Measurements from ENCODE around the gene CCS. TPM values are rescaled to one million over a fixed set of nuclear protein-coding genes. Genes with fewer than 3 reads are reported as not detected.
"Not testable (repeated sequence)": the region's sequence is repeated elsewhere in the genome, so short reads cannot be mapped to it uniquely, and the experiment has no call there.

CCS gene
- total RNA-seq, 1 experiment from 2014 or later: 21.6 TPM

DNA sequence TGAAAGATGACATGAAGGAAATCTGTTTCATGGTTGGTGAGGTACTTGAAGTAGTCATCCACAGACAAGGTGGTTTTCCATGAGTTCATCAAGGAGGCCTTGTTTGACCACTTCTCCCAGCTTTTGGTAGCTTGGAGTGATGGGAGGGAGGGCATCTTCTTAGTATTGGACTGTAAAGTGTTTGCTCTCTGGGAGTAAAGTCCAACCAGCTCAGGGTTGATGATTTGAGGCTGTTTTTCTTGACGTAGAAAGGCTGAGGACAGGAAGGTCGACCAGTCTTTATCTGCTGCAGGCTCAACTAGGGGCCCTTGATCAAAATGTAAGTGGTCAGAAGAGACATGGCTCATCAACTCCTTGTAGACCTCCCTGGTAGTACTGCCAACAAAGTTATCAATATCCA lies 1.8 kb upstream of the CCS start:
- DNase-seq (ENCODE audit: low spot score): no peak

DNA sequence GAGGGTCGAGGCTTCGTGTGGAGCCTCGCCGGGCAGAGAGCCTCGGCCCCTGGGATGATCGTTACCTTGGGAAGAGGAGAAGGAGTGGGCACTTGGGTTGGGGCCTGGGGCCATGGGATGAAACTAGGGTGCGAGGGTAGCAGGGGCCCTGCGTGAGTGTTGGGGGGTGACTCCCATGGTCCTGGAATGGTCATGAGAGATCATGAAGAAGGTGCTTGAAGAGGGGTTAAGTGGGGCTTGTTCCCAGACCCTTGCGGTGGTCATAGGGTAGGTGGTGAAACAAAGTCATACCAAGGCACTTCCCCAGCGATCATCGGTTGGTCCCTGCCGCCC lies 284 bp downstream of the CCS start:
- DNase-seq (ENCODE audit: low spot score): no peak

DNA sequence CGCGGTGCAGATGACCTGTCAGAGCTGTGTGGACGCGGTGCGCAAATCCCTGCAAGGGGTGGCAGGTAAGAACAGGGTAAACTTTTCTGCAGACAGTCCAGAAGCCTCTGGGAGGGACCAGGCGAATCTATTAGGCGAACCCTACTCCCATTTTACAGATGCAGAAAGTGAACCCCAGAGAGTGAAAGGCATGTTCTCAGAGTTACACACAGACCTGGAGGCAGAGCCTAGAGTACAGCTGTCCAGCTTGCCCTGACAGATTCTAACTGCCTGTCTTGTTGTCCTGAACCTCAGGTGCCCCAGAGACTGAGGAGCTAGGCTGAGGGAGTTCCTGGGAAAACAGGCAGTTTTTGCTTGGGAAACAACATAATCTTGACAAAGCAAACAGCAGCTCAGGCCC lies 665 bp downstream of the CCS start:
- no peak for DNase-seq (ENCODE audit: low spot score)

DNA sequence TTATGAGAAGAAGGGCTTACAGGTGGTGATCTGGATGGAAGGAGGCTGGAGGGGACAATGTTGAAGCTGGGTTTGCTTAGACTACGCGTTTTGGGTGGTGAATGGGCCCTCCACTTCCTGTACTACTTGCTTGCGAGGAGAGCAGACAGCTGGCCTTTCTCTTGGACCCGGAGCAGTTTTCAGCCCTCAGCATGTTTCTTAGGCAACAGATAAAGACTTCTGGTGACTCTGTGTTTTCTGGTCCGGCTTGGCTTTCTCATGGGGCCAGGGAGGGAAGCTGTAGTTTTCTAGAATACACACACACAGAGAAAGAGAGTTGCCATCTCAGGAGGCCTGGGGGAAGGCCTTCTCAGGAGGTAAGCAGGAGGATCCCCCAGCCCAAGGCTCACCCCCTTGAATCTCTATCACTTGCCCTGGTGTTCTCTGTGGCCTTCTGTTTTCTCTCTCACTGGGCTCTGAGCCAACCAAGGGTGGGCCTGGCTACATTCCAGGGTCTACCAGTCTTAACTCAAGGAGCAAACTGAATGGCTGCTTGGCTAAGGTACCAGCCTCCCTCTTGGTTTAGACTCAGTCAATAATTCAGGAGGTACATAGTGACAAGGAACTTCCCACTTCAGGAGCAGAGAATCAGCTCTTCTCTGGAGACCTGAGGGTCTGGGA lies 2.4 kb downstream of the CCS start:
- DNase-seq (ENCODE audit: low spot score): peak; percentile 27

DNA sequence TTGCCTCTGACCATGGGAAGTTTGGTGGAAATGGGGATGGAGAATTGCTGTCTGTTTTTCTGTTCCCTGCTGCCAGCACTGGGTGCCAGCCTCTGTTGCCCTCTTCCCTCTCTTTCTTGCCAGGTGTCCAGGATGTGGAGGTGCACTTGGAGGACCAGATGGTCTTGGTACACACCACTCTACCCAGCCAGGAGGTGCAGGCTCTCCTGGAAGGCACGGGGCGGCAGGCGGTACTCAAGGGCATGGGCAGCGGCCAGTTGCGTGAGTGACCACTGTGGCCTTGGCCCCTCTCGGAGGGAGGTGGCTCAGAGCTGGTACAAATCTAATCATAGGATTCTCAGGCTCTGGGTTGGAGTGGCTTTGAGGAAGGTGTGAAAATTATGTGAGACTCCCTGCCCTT lies 6.0 kb downstream of the CCS start:
- no peak for DNase-seq (ENCODE audit: low spot score)

DNA sequence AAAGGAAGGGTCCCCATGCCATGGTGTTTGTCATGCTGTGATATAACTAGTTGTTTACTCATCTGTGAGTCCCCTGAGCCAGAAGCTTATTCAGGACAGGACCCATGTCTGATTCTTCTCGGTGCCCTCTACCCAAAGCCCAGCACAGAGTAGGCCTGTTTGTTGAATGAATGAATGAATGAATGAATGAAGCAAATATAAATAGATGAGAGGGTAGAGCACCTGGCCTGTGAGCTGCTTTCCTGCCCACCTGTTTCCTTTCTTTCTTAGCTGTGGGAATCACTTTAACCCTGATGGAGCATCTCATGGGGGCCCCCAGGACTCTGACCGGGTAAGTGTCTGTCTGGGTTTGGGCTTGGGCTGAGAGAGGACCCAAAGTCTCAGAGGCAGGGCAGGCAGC lies 7.2 kb downstream of the CCS start:
- no peak for DNase-seq (ENCODE audit: low spot score)

DNA sequence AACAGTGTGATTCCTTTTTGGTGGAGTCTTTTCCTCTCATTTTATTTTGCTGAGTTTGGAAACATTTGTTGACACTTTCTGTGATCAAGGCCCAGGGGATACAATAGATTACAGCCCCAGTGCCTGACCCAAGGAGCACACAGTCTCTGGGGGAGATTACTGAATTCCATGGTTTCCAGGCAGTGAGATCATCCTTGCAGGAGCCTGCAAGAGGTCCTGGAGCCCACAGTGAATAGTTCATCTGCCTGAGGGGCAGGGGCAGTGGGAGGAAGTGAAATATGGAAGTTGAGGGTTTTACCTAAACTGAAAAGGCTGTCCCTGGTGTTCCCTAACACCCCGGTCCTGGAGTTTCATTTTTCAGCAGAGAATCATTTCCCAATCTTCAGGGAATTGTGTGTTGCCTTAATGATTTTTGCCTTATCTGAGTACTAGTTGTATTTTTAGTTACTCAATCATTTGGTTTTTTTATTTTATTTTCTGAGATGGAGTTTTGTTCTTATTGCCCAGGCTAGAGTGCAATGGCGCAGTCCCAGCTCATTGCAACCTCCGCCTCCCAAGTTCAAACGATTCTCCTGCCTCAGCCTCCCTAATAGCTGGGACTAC lies 7.7 kb downstream of the CCS start:
- no peak for DNase-seq (ENCODE audit: low spot score)

DNA sequence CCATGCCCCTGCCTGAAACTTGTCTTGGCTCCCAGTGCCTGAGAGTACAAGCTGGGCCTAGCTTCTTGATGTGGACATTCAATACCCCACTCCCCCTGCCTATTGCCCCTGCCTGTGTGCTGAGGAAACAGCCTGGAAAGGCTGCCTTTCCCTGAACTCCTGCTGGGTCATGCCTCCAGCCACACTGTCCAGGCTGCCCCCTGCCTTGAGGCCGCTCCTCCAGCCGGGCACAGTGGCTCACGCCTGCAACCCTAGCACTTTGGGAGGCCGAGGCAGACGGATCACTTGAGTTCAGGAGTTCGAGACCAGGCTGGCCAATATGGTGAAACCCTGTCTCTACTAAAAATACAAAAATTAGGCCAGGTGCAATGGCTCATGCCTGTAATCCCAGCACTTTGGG lies 10.1 kb downstream of the CCS start:
- DNase-seq (ENCODE audit: low spot score): no peak

DNA sequence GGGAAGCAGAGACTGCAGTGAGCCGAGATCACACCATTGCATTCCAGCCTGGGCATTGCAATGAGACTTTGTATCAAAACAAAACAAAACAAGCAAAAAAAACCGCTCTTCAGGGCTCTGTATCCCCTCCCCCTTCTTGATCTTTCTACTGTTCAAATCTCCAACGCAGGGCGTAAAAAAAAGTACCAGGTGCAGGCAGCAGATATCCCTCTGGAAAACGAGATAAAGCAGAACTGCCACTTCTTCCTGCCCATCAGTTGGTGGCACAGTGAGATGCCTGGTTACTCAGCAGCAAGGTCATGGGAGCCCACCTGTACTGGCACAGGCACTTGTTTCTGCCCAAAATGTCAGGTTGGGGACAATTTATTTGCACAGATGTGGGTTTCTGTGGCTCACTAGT lies 11.2 kb downstream of the CCS start:
- DNase-seq (ENCODE audit: low spot score): no peak

DNA sequence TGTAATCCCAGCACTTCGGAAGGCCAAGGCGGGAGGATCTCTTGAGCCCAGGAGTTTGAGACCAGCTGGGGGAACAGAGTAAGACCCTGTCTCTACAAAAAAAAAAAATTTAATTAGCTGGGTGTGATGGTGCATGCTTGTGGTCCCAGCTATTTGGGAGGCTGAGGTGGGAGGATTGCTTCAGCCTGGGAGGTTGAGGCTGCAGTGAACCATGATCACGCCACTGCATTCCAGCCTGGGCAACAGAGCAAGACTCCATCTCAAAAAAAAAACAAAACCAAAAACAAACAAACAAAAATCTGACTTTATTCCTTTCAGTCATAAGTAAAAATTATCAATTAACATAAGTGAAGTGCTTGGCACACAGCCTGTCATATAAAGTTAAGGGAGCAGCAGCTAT lies 13.6 kb downstream of the CCS start:
- DNase-seq (ENCODE audit: low spot score): not testable (repeated sequence)

DNA sequence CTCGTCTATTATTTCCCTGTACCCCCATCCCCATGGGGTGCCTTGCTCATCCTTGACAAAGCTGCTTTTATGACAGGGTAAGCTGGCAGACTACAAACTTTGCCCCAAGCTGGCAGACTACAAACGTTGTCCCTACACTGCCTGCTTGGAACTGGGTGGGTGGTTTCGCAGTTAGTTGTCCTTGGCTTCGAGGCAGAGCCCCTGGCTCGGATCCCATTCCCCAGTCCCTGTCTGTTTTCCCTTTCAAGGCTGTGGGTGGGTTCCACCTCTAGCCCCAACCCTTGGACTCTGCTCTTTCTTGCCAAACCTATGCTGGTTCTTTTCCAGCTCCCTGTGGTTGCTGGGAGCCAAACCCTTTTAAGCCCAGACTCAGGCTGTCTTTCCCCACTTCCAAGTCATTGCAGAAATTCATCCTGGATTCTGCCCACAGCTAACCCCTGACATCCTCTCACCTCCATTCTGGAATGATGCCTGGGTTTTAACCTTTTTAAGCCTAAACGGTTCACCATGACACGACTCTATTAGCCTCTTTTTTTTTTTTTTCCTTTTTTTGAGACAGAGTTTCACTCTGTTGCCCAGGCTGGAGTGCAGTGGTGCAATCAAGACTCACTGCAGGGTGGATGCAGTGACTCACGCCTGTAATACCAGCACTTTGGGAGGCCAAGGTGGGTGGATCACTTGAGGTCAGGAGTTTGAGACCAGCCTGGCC lies 14.3 kb downstream of the CCS start:
- peak; percentile 85 for DNase-seq (ENCODE audit: low spot score)

DNA sequence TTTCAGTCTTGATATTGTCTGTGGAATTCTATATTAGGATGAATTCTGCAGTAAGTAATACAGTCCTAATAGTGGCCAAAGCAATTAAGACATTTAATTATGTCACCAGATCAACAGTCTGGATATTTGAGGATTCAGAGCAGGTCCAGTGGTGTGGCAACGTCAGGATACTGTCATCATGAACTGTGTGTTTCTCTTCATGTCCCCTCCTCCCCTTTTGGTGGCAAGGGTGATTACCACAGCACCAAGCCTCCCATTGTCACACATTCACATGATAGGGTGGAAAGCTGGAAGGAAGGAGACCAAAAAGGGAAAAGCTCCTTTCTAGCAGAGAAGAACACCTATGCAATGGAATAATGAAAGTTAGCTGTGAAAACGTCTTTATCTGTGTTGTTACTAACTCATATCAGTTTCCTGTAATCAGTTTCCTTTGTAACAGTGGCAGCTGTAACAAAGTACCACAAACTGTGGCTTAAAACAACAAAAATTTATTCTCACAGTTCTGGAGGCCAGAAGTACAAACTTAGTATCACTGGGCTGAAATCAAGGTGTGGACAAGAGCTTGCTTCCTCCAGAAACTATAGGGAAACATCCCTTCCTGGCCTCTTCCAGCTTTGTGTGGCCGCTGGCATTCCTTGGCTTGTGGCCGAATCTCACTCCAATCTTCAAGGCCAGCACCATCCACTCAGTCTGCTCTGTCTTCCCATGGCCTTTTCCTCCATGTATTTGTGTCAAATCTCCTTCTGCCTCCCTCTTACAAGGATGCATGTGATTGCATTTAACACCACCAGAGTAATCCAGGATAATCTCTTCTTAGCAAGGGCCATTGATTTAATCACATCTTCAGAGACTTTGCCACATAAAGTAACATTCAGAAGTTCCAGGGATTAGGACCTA lies 17.0 kb downstream of the CCS start:
- no peak for DNase-seq (ENCODE audit: low spot score)

DNA sequence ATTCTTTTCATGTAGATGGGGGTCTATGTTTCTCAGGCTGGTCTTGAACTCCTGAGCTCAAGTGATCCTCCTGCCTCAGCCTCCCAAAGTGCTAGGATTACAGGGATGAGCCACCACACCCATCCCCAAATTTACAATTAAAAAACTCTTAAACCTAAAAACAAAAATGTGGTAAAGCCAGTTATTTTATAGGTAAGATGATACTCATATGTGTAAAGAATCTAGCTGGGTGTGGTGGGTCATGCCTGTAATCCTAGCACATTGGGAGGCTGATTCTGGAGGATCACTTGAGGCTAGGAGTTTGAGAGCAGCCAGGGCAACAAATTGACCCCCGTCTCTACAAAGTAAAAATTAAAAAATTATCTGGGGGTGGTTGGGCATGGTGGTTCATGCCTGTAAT lies 19.5 kb downstream of the CCS start:
- DNase-seq (ENCODE audit: low spot score): no peak

DNA sequence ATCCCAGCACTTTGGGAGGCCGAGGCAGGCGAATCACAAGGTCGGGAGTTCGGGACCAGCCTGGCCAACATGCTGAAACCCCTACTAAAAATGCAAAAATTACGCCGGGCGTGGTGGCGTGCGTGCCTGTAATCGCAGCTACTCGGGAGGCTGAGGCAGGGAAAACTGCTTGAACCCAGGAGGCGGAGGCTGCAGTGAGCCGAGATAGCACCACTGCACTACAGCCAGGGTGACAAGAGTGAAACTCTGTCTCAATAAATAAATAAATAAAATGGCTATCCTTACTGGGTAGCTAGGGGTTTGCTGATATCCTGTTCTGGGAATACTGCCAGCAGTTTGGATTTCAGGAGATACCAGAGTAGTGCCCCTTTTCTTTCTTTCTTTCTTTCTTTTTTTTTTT lies 21.1 kb downstream of the CCS start:
- DNase-seq (ENCODE audit: low spot score): no peak

DNA sequence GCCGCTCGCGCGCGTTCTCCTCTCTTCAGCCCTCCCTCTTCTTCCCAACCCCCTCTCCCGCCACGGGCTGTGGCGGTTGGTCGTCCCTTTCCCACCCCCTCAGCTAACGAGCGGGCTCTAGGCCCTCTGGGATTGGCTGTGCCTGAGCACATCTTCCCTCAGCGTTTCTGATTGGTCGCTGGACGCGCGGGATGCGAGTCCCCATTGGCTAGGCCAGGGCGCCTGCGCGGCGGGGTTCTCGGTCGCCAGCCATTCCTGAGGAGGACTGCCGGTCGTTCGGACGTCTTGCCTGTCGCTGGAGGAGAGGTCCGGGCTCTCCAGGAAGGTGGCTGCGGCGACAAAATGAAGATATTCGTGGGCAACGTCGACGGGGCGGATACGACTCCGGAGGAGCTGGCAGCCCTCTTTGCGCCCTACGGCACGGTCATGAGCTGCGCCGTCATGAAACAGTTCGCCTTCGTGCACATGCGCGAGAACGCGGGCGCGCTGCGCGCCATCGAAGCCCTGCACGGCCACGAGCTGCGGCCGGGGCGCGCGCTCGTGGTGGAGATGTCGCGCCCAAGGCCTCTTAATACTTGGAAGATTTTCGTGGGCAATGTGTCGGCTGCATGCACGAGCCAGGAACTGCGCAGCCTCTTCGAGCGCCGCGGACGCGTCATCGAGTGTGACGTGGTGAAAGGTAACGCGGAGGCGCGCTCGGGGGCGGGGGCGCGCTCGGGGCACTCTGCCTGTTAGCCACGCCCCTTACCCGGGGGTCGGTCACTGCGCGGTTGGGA lies 23.6 kb downstream of the CCS start, which contains the start of gene RBM14:
TSS of gene RBM14 (plus strand) at position 252 of the 776 bp plus-strand sequence. CDS start at position 343, 91 bp downstream.
- peak; percentile 99 for DNase-seq (ENCODE audit: low spot score)

DNA sequence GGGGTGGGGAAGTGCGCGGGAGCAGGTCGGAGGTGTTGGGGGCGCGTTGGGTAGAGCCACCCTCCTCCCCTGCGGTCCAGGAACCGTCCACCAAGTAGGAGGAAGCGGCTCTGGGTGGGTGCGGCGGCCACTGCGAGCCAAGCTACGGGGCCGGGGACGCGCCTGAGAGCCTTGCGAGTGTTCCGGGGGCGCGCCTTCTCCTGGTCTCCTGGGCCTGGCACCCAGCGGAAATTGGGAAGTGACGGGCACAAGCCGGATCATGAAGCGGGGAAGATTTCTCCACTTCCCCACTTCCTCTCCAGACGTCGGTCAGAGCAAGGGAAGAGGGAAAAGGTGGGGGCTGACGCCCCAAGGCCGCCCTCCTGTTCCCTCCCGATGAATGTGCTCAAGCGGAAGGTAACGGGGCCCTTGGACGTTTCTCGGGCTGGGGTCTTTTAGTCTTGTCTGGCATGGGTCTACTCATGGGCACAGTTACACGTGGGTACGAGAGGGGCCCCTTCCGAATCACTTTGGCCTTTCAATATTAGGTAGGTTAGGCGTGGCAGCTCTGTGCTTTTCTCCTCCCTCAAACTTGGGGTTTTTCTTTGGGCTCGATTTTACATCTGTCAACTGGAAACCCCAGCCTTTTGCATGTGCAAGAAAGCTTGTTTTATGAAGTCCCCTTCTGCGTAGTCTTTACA lies 24.3 kb downstream of the CCS start:
- DNase-seq (ENCODE audit: low spot score): no peak

DNA sequence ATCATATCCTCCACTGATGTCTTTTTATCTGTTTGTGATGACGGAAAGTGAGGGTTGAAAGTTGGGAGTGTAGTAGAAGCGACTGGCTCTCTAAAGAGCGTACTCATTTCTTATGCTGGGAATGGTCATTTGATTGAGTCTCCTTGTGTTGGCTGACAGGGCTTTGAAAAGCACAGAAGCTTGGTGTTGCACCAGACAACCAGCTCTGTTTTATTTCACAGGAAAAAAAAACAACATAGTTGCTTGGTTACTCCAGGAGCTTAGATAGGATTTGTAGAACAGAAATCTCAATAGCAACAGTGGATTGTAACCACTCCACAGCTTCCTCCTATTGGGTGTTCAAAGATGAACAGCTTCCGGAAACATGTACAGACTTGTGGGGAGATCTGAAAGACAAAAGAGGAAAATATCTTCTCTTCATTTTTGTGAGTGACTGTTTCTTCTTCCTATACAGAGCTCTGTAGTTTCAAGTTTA lies 26.1 kb downstream of the CCS start:
- DNase-seq (ENCODE audit: low spot score): no peak

DNA sequence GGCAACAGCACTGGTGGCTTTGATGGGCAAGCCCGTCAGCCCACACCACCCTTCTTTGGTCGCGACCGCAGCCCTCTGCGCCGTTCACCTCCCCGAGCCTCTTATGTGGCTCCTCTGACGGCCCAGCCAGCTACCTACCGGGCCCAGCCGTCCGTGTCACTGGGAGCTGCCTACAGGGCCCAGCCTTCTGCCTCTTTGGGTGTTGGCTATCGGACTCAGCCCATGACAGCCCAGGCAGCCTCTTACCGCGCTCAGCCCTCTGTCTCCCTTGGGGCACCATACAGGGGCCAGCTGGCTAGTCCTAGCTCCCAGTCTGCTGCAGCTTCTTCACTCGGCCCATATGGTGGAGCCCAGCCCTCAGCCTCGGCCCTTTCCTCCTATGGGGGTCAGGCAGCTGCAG lies 31.5 kb downstream of the CCS start:
- no peak for DNase-seq (ENCODE audit: low spot score)

DNA sequence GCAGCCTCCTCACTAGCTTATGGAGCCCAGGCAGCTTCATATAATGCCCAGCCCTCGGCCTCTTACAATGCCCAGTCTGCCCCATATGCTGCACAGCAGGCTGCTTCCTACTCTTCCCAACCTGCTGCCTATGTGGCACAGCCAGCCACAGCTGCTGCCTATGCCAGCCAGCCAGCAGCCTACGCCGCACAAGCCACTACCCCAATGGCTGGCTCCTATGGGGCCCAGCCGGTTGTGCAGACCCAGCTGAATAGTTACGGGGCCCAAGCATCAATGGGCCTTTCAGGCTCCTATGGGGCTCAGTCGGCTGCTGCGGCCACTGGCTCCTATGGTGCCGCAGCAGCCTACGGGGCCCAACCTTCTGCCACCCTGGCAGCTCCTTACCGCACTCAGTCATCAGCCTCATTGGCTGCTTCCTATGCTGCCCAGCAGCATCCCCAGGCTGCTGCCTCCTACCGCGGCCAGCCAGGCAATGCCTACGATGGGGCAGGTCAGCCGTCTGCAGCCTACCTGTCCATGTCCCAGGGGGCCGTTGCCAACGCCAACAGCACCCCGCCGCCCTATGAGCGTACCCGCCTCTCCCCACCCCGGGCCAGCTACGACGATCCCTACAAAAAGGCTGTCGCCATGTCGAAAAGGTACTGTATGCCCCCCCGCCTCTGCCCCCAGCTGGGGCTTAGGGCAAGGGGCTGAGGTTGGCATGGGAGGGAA lies 32.2 kb downstream of the CCS start:
- DNase-seq (ENCODE audit: low spot score): no peak

DNA sequence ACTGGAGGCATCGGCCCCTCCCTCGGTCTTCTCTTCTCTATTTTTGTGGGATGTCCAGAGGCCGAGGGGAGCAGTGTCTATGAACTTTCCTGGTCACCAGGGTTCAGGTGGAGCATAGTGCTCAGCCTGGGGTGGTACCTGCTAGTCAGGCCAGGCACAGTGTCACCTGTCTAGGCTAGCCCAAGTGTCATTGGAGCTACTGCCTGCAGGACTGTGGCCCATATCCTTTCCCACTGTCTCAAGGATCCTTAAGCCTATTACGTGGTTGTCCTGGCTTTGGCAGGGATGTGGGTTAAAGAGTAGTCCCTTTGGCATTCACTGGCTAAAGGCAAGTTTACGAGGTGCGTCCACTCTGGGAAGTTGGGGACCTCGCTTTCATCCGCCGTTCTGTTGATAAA lies 32.8 kb downstream of the CCS start:
- no peak for DNase-seq (ENCODE audit: low spot score)
